Measurements from ENCODE around the gene MDM2.
A peak's percentile ranks its signal among the peaks of the same experiment; 100 is the strongest.

MDM2 gene

DNA sequence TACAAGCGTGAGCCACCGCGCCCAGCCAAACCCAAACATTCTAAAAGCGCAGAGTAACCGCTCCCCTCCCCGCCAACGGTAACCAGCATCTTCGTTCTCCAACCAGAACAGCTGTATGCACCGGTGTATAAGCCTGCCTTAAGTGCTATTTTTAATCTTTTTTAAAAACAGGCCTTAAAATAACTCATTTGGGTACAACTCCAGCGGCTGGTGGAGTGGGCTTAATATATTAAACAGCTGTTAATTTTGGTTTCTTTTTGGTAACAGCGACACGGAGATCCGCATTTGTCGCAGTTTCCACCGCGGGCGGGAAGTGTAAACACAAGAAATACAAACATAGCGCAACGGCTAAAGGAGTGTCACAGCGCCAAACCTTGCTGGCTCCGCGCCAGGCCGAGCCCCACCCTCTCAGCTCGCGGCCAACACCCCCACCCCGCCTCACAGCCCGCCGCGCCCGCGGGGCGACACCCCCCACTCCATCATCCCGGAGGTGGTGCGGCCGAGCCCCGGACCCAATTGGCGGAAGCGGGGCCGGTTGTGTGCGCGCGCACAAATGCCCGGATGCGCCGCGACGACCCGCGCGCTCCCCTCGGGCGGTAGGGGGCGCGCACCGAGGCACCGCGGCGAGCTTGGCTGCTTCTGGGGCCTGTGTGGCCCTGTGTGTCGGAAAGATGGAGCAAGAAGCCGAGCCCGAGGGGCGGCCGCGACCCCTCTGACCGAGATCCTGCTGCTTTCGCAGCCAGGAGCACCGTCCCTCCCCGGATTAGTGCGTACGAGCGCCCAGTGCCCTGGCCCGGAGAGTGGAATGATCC is at the start of gene MDM2:
Gene MDM2 (plus strand): TSS at position 602 of the 812 bp plus-strand sequence. CDS start 301 bp downstream, outside the sequence.
- DNase-seq (ENCODE audit: extremely low read depth, low read depth), result peak; percentile 78
- TF ChIP-seq, protein P1, sequence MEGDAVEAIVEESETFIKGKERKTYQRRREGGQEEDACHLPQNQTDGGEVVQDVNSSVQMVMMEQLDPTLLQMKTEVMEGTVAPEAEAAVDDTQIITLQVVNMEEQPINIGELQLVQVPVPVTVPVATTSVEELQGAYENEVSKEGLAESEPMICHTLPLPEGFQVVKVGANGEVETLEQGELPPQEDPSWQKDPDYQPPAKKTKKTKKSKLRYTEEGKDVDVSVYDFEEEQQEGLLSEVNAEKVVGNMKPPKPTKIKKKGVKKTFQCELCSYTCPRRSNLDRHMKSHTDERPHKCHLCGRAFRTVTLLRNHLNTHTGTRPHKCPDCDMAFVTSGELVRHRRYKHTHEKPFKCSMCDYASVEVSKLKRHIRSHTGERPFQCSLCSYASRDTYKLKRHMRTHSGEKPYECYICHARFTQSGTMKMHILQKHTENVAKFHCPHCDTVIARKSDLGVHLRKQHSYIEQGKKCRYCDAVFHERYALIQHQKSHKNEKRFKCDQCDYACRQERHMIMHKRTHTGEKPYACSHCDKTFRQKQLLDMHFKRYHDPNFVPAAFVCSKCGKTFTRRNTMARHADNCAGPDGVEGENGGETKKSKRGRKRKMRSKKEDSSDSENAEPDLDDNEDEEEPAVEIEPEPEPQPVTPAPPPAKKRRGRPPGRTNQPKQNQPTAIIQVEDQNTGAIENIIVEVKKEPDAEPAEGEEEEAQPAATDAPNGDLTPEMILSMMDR (IDR thresholded peaks at IDR 0.05; ENCODE audit: low read depth, low read length), result peak; percentile 50

DNA sequence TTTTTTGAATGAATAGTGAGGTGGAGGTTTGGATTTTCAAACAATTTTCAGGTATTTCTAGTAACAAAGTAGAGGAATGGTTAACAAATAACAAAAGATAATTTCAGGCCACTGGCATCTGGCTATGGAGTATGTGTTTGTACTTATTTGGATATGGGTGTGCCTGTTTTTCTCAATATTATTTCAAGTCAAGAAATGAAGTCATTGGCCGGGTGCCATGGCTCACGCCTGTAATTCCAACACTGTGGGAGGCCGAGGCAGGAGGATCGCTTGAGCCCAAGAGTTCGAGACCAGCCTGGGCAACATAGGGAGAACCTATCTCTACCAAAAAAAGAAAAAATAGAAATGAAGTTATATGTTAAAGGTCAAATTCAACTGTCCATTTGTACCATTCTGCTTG is 48.1 kb upstream of the MDM2 start:
- TF ChIP-seq, protein P1 (IDR thresholded peaks at IDR 0.05; ENCODE audit: low read depth, low read length), result no peak
- DNase-seq (ENCODE audit: extremely low read depth, low read depth), result no peak

DNA sequence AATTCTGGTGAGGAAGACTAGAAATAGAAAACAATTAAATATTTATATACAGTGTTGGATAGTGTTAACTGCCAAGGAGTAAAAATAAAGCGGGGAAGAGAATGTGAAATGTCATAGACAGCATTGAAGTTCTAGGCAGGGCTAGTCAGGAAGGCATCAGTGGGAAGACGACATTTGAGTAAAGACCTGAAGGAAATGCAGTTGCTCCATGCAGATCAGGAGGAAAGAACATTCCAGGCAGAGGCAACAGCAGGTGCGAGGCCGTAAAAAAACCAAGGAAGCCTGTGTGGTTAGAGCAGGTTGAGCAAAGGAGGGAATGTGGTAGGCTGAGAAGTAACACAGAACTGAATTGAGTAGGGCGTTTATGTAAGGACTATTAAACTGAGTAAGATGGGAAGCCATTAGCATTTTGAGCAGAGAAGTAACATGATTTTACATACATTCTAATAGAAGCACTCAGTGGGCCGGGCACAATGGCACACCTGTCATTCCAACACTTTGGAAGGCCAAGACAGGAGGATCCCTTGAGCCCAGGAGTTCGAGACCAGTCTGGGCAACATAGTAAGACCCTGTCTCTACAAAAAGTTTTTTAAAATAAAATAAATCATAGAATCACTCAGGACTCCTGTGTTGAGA is 47.1 kb upstream of the MDM2 start:
- DNase-seq (ENCODE audit: extremely low read depth, low read depth), result no peak
- TF ChIP-seq, protein P1 (IDR thresholded peaks at IDR 0.05; ENCODE audit: low read depth, low read length), result no peak

DNA sequence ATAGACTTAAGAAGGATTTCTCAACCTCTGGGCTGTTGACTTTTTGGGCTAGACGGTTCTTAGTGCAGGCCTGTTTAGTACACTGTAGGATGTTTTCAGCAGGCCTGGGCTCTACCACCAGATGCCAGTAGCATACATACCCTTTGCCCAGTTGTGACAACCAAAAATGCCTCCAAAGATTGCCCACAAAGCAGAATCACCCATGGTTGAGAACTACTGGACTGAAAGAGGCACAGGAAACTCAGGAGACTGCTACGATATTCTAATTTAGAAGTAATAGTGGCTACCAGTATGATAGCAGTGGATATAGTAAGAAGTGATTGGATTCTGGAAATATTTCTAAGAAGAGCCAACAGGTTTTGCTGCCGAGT is 46.5 kb upstream of the MDM2 start:
- TF ChIP-seq, protein P1 (IDR thresholded peaks at IDR 0.05; ENCODE audit: low read depth, low read length), result no peak
- no peak for DNase-seq (ENCODE audit: extremely low read depth, low read depth)

DNA sequence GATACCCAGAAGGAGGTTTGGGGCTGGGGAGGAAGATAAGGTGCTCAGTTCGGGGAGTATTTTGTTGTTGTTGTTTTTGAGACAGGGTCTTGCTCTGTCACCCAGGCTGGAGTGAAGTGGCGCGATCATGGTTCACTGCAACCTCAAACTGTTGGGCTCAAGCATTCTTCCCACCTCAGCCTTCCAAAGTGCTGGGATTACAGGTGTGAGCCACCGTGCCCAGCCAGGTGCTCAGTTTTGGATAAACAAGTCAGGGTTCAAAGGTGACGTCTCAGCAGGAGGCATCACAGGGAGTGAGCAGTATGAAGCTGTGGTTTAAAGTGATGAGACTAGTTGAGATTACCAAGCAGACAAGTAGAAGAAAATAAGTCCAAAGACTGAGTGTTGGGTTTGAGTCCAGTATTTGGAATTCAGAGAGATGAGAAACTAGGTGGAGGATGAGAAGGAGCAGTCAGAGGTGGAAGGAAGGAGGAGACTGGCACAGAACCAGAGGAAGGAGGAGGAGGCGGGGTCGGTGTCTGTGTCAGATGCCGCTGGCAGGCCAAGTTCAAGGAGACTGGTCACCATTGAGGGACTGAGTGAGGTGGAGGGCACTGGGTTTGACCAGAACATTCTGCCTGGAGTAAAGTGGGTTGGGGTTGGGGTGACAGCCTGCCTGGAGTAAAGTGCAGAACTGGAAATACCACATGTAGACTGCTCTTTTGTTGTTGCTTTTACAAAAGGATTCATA is 45.9 kb upstream of the MDM2 start:
- DNase-seq (ENCODE audit: extremely low read depth, low read depth), result no peak
- TF ChIP-seq, protein P1 (IDR thresholded peaks at IDR 0.05; ENCODE audit: low read depth, low read length), result no peak

DNA sequence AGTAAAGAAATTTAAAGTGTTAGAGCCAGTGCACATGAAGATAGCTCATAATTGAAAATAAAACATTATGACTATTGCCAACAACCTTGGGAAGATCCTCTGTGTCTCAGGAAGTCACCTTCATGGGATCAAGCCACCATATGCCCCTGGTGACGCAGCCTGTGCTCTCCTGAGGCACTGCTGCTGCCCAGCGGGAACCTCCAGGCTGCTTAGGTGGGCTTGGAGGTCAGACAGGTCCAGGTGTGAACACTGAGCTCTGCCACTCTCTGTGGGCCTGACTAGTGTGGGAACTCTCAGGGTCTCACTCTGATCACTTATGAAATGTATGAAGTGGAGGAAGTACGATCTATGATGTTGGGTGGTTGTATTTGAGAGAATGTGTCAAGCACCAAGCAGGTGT is 45.3 kb upstream of the MDM2 start:
- DNase-seq (ENCODE audit: extremely low read depth, low read depth), result no peak
- TF ChIP-seq, protein P1 (IDR thresholded peaks at IDR 0.05; ENCODE audit: low read depth, low read length), result no peak

DNA sequence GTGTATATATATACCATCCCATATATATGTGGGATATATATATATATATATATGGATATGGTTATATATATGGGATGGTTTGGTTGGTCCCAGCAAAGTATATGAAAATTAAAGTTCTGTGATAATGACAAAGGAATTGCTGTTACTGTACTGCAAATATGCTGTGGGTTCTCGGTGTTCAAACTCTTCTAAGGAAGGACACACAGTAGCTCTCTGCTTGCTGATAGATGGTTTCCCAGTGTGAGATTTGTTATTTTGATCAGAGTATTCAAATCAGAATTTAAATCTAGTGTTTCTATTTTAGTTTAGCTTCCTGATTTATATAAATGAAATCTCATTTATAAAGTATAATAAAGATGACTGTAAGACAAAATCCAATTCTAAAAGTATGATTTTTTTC is 42.3 kb upstream of the MDM2 start:
- DNase-seq (ENCODE audit: extremely low read depth, low read depth), result no peak
- TF ChIP-seq, protein P1 (IDR thresholded peaks at IDR 0.05; ENCODE audit: low read depth, low read length), result no peak

All from AG09319 (cell line).